C4-2B (cell line): ENCODE measurements around the gene JADE1.

ENCODE experiments used
- H3K27ac ChIP-seq: fragments of 450-650 bp; 2 replicates; pipeline ENCODE4 v1.5.1; 2017
- ZFX ChIP-seq: fragments of 450-650 bp; IDR thresholded peaks from 2 replicates; pipeline ENCODE4 v1.6.1; 2017
- TF ChIP-seq, protein P1 (sequence below): fragments of 450-650 bp; conservative IDR thresholded peaks from 2 replicates; pipeline ENCODE4 v1.5.1; 2017; ENCODE audit warnings: mild to moderate bottlenecking

The JADE1 gene

GRCh38 chr4:128820671-128821070 lies 11.2 kb downstream of the JADE1 start:
- no peak overlapping the region for H3K27ac ChIP-seq
- no peak for TF ChIP-seq ZFX
- TF ChIP-seq, protein P1, sequence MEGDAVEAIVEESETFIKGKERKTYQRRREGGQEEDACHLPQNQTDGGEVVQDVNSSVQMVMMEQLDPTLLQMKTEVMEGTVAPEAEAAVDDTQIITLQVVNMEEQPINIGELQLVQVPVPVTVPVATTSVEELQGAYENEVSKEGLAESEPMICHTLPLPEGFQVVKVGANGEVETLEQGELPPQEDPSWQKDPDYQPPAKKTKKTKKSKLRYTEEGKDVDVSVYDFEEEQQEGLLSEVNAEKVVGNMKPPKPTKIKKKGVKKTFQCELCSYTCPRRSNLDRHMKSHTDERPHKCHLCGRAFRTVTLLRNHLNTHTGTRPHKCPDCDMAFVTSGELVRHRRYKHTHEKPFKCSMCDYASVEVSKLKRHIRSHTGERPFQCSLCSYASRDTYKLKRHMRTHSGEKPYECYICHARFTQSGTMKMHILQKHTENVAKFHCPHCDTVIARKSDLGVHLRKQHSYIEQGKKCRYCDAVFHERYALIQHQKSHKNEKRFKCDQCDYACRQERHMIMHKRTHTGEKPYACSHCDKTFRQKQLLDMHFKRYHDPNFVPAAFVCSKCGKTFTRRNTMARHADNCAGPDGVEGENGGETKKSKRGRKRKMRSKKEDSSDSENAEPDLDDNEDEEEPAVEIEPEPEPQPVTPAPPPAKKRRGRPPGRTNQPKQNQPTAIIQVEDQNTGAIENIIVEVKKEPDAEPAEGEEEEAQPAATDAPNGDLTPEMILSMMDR = no peak

DNA sequence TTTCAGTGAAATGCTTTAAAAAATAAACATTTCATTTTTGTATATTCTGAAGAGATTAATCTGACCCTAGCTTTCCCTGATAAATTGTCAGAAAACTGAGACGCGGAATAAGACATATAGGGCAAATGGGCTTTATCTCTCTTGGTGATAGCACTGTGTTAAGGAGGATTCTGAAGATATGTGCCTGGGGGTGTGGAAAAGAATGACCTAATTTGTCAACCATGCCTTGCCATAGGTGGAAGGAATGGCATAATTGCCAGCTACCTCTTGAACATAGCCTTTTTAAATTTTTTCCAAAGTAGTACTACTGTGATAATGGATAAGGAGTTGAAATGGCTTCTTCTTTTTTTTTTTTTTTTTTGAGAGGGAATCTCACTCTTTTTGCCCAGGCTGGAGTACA lies 11.7 kb downstream of the JADE1 start:
- TF ChIP-seq, protein P1 = no peak
- no peak for TF ChIP-seq ZFX
- no peak overlapping the region for H3K27ac ChIP-seq

- no peak for TF ChIP-seq ZFX
- TF ChIP-seq, protein P1 = no peak
- H3K27ac ChIP-seq = no peak overlapping the region
Measured at GRCh38 chr4:128823025-128823661, 13.6 kb downstream of the JADE1 start.

DNA sequence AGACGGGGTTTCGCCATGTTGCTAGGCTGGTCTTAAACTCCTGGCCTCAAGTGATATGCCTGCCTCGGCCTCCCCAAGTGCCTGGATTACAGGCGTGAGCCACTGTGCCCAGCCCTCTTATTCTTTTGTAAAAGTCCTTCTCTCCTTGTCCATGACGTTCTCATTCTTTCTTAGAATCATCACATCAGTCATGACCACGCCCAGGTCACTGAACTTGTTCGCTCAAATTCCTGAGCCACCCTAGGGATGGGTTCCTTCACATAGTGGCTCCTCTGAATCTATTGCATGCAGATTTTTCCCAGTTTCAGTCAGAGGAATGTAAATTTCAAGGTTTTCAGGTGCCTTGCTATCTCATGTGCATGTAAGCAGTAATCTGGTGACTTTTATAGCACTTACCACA lies 15.7 kb downstream of the JADE1 start:
- H3K27ac ChIP-seq = no peak overlapping the region
- TF ChIP-seq, protein P1 = no peak
- no peak for TF ChIP-seq ZFX

DNA sequence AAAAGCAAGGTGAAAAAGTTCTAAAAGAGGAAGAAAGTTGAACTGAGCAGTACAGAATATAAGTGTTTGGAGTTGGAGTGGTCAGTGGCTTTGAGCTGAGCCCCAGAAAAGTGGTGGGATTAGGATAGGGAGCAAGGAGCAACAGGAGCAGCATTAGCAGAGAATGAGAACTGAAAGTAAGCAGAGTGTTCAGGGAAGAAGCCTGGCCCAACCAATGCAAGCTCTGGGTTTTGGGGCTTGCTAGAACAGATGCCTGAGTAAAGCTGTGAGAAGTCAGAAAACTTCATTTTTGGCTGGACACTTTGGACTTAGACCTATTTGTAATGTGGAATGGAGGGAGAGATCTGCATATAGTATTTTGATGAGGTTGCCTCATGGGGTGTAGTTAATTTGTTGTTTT lies 17.8 kb downstream of the JADE1 start:
- no peak overlapping the region for H3K27ac ChIP-seq
- TF ChIP-seq, protein P1 = no peak
- TF ChIP-seq ZFX = no peak

DNA sequence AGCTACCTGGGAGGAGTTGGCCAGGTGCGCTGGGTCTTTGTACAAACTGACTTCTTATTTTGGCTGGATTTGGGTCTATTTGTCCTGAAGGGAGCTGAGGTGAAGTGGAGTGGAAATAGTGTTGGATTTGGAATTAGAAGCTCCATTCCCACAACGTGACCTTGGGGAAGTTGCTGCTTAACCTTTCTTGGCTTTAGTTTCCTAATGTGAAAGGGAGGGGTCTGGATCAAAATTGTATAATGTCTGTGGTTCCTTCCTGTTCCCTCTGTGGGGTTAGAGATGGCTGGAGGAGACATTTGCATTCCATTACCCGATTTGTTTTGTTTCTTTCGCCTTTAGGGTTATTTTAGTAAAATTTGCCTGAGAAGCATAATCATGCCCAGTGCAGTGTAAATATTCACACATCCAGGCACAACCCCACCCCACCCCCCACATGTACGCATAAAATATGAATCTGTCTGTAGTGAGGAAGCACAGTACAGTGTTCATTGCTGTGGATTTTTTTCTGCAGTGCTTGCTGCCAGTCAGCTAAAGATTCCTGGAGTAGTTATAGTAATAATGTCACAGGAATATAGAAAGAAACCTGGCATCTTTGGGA lies 21.5 kb downstream of the JADE1 start:
- TF ChIP-seq ZFX = no peak
- TF ChIP-seq, protein P1 = no peak
- peak overlapping the region; percentile 30; the same call in 1 of the 2 replicates for H3K27ac ChIP-seq

DNA sequence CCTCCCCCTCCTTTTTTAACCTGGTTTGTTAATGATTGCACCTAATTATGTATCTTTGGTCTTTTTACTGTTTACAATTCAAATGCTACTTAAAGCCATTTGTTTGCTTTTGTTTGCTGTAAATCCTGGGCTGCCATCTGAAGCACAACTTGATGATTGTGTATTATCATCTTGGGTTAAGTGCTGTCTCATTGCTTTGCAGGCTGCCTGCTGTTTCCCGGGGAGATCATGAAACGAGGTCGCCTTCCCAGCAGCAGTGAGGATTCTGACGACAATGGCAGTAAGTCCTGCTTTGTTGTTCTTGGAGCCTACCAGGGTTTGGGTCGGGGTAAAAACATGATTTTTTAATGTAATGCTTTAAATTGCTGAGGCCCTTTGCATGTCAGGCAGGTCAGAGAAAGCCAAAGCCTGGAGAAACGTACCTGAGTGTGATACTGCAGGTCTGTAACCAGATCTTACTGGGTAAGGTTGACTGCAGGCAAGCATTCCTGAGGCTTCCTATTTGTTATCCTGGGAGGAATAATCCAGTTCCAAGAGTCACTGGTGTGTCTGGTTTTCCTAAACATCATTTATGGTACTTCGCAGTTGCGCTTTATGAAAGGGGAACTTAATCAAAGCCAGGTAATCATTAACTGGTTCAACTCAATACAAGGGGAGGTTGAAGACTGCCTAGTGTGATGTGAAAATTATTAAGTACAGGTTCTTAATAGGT lies 22.2 kb downstream of the JADE1 start:
- peak overlapping the region; percentile 30; the same call in 1 of the 2 replicates for H3K27ac ChIP-seq
- TF ChIP-seq, protein P1 = no peak
- no peak for TF ChIP-seq ZFX
